RCC 7860 (cell line): Measurements from ENCODE around the gene KLHL9.

Experiments
- DNase-seq: peaks from one replicate; pipeline ENCODE4 v3.0.0-alpha.2; 2015; ENCODE audit warnings: low spot score
- FAIRE-seq: peaks from 2 replicates; lab custom pipeline; 2012; peaks lifted over from hg19 to GRCh38; lab: Jason Lieb, UNC

Gene KLHL9

DNA sequence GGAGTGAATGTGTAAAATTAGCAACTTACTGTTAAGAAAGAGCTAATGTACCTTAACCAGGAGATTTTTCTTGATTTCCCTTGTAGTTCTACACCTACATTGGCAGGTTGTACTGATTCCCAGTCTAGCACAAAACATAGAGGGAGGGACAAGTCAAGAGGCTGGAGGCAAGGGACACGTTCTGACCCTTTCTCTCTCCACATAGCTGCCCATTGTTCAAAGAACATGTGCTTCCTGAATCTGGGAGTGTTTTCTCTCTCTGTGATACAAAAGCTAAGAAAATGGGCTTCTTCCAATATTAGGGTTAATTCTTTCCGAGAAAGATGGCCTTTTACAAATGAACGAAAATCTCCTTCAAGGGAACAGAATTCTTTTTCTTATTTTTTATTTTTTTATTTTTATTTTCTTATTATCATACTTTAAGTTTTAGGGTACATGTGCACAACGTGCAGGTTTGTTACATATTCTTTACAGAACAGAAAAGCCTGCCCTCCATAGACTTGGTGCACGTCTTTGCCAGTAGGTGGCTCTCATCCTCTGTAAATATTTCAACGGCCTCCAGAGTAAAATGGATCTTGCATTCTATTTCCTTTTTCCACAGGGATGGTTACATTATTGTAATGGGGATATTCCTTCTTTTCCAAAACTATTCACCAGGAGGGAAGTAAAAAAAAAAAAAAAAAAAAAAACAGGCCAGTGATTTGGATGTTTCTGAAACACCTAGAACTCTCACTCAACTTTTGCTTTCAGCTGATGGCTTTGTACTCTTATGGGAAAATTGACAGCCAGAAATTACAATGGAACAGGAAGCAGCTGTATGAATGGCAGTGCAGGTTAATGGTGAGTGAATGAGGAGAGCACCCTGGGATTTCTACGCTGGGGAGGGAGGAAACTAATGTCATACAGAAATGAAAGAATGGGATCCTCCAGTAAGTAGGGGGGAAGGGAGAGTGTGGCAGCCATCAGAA, 17.0 kb downstream of the KLHL9 start:
- FAIRE-seq (peak; percentile 77), DNase-seq (peak; percentile 20)

DNA sequence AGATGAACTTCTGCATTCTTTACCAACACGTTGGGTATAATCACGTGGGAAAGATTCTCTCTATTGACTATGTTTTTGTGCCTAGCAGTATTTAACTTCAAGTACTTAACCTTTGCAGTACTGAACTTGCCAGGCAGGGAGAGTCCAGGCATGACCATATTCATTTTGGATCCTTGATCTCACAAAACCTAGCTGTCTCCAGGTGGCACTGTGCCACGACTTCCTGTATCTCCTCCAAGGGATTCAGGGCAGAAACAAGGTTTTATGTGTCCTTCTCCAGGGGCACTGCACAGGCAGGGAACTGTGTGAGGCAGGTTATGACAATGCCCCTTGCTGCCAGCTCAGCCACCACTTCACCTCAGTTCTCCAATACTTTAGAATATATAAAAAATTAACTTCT, 18.3 kb downstream of the KLHL9 start:
- FAIRE-seq (no peak), DNase-seq (no peak)

DNA sequence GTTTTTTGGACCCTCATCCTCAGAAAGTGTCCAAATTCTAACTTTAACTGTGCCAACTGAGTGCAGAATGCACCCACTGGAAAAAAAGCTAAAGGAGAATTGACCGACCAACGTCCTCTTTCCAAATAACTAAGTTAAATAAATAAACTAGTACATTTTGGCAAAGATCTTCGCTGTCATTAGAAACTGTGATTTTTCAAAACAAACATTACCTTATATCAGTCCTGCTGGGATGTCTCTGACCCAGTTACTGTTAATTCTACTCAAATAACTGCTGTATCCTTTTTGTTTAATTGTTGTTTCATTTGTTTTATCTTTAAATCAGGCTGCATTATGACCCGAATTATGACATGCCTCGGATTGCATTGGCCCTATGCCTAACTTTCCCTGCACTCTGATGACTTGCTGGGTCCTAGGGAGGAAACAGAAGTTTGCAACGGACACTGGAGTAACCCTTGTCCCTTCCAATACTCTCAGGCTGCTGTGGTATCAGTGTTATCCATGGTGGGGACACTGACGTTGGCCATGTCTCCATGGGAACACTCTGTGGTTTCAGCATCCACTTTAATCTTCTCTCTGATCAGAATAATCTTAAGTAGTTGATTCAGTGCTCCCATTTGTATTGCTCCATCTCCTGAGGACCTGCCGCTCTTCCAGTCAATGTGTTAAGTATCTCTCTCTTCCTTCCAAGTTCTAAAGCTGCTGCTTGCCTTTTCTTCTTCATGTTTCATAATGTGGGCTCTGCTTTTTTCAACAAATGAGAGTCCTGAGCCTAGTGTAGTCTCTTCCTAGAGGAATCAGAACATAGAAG, 19.0 kb downstream of the KLHL9 start:
- FAIRE-seq, result no peak
- DNase-seq, result no peak

DNA sequence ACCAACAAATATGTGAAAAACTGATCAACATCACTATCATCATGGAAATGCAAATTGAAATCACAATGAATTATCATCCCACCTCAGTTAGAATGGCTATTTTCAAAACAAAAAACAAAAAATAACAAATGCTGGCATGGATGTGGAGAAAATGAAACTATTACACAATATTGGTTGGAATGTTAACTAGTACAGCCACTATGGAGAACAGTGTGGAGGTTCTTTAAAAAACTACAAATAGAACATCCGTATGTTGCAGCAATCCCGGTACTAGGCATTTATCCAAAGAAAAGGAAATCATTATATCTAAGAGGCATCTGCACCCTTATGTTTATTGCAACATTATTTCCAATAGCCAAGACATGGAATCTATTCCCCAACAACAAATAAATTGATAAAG, 21.1 kb downstream of the KLHL9 start:
- DNase-seq (no peak), FAIRE-seq (no peak)

DNA sequence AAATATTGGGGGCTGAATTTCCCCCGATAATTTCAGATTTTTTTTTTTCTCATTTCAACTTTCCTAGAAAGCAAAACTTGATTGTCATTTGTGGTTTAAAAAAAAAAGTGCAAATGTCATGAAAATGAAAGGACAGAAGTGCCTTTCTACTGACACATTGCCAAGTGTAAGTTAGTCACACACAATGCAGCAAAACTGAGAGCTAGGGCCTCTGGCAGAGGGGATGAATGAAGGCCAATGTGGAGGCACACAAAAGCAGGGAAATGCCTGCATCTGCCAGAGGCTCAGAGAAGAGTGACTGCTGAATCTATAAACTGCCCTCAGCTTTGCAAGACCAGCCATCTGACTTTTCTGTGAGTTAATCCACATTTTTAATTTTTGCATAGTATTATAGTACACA, 23.3 kb downstream of the KLHL9 start:
- DNase-seq, result no peak
- no peak for FAIRE-seq

DNA sequence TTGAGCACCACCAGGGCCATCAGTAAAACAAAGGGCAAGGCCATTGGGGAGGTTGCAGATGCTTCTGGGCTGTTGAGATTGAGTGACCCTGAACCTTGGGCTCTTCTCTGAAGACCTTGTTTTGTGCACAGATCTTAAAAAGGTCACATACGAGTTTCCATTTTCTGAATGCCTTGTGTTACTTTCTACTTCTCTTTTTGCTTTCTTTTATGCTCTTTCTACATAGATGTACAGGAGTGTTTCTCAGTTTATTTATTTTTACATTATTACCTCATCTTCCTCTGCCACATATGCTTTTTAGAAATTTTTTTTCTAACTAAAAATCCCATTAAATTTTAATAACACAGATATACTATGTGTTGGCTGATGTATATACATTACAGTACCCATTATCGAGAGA, 30.0 kb downstream of the KLHL9 start, which contains the start of gene IFNA5:
TSS of gene IFNA5 (minus strand) at position 101 of the 400 bp plus-strand sequence. CDS start at position 44, 57 bp downstream.
- no peak for DNase-seq
- no peak for FAIRE-seq

DNA sequence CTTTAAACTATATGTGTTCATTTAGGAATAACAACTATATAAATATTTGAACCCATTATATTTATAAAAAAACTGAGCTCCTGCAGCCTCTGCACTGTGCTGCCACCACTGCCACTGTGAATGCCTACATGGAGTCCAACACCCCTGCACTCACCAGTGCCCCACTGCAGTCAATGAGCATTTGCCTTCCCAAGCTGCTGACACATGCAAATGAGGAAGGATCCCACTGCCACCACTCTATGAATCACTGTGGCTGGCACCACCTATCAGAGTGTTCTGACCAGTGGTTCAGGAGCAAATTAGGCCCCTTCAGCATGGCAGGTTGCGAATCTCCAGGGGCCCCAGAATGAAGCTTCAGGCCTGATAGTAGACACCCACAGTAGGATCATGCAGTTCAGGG, 39.2 kb downstream of the KLHL9 start:
- no peak for FAIRE-seq
- no peak for DNase-seq

DNA sequence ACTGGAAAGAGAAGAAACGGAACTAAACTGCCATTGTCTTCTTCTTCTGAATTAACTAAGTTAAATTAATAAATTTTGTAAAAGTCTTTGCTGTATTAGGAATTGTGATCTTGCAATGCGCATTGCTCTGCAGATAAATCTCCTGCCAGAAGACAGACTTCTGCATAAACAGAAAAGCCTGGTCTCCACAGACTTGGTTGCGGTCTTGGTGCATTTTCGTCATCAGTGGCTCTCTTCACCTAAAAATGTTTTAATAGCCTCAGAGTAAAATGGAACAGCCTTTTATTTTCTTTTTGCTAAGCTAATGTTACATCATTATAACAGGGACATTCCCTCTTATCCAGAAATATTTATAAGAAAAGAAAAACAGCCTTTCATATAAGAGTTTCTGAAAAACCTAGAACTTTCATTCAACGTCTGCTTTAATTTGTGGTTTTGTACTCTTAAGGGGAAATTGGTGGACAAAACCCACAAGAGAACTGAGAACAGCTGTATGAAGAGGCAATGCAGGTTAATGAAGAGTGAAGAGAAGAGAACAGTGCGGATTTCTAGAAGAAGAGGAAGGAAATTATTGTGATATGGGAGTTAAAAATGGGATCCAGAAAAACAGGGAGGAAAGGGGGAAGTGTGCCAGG, 40.2 kb downstream of the KLHL9 start:
- FAIRE-seq (no peak), DNase-seq (no peak)

DNA sequence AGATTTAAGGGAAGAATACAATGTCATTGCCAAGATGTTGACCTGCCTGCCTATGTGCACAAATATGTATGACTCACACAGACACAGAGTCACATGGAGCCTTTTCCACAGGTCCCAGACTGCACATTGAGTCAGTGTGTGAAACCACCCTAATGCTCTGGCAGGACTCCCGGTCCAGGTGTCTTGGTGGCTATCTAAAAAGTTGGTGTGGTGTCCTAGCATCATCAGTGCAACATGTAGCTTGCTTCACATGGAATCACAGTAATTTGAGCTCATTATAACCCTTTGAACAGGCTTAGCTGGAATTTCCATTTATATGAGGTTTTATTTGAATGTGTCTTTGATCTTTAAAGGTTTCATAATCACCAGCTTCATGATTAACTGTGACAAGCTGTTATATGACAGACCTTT, 40.8 kb downstream of the KLHL9 start:
- peak; percentile 38 for FAIRE-seq
- peak; percentile 36 for DNase-seq

DNA sequence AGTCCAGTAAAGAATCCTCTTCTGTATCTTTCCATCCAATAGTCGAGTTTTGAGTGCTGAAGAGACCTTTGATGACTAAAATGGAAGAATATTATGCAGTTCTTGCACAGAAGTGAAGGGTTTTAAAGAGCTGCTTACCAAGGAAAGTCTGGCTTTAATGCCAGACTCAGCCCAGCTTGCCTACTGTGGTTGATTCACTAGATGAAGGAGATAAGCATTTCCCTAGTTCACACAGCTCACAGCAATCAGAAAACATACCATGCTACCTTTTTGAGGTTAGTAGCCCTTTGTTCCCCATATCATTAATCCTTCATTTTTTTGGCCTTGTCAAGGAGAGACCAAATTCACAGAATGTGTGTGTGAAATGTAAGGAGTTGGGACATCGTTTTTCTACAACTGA, 45.4 kb downstream of the KLHL9 start:
- no peak for DNase-seq

DNA sequence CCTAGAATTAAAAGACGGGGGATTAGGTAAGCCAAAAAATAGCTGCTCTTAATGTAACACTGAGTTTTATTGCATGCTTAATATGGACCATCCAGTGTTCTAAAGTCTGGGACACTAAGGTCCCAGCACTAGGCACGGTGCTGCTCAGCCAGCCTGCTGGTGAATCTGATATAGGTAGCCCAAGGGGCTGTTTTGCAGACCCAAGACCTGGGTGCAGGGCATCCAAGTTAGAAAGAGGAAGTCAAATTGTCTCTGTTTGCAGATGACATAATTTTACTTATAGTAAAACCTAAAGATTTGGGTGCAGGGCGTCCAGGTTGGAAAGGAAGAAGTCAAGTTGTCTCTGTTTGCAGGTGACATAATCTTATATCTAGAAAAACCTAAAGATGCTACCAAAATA, 47.9 kb downstream of the KLHL9 start:
- DNase-seq (no peak), FAIRE-seq (no peak)

More for the DNA sequence above, 45.4 kb downstream of the KLHL9 start:
- no peak for FAIRE-seq

DNA sequence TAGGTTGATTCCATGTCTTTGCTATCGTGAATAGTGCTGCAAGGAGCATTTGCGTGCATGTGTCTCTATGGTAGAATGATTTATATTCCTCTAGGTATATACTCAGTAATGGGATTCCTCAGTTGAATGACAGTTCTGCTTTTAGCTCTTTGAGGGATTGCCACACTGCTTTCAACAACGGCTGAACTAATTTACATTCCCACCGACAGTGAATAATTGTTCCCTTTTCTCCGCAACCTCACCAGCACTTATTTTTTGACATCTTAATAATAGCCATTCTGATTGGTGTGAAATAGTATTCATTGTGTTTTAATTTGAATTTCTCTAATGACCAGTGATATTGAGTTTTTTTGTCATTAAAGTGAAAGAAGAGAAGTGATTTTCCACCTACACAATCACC, 48.5 kb downstream of the KLHL9 start:
- DNase-seq, result no peak
- no peak for FAIRE-seq

DNA sequence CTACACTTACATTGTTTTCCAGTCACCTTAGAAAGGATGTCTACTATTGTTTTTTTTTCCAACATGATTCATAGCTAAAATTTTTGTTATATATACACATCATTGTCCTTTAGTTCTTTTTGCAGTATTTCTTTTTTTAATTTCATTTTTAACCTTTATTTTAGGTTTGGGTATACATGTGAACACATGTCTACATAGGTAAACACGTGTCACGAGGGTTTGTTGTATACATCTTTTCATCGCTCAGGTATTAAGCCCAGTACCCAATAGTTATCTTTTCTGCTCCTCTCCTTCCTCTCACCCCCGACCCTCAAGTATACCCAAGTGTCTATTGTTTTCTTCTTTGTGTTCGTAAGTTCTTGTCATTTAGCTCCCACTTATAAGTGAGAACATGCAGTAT, 49.1 kb downstream of the KLHL9 start:
- FAIRE-seq (no peak), DNase-seq (no peak)

DNA sequence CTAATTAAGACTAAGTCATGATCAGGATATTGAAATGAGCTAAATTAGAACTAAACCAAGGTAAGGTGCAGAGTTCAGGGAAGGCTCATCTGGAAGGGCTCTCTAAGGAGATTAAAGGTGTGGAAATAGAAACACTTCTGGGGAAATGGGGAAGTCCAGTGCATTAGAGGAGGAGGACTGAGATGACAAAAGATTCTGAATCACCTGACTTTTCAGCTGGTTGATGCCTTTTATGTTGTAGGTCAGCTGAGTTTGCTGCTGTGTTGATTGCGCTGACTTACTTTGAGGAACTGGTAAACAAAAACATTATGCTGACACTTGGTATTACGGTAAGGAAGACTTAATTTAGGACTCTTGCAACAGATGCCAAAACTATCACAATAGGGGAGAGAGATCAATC, 53.9 kb downstream of the KLHL9 start:
- no peak for FAIRE-seq

More for the DNA sequence above, 53.9 kb downstream of the KLHL9 start:
- no peak for DNase-seq
